Measurements from ENCODE around the gene RUFY1. TPM values are rescaled to one million over a fixed set of nuclear protein-coding genes. Genes with fewer than 3 reads are reported as not detected.

The RUFY1 gene
- total and polyA plus RNA-seq, 10 of the 15 experiments (the other 5 are each of a cell fraction or from before 2014, with no cell fraction given): 5.7 to 36.3 (median 24.5) TPM

DNA sequence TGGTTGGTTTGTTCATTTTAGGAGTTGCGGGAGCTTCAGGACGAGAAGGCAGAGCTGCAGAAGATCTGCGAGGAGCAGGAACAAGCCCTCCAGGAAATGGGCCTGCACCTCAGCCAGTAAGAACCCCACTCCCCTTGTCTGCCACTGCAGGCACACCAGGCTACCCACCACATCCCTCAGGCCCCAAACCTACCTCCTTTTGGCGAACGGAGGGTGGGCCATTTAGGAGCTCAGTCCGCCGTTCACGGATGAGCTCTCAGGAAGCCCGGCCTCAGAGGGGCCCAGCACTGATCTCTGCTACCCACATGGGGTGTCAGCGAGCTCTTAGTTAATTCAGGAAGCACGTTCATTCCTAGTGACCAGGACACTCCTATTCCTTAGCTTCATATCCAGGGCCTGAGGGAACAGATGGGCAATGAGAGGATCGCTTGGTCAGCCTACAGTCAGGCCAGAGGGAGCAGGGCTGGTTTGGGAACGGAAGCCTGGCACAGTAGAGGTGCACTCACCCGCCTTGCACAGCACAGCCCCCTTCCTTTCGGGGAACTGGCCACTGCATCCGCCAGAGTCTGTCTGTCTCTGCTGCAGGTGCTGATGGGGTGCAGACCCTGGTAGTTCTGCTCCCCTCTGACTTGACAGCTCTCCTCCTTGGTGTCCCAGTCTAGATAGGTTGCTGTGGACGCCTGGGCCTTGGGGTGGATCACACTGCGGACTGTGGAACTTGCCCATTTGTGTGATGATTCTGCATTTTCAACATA lies 51.7 kb downstream of the RUFY1 start:
- no peak overlapping the region for H3K27ac ChIP-seq (ENCODE audit: control insufficient read depth, insufficient read depth)
- RAD21 ChIA-PET (ENCODE audit: unreplicated experiment): no interaction called here
- CTCF ChIA-PET: no interaction called here
- intact Hi-C loops (cut with micrococcal nuclease; ENCODE audit: unreplicated experiment) (no loop called here), in situ Hi-C loops (cut with MboI) (no loop called here)
- BruUV-seq (replicated peaks): no TSS peak
- POLR2A ChIA-PET: no interaction called here
- no peaks in the 10 kb centered on the region for H3K9me3 ChIP-seq (replicated peaks; ENCODE audit: control insufficient read depth, insufficient read depth, low read length)
- no peaks in the 10 kb centered on the region for H4K20me1 ChIP-seq (ENCODE audit: control insufficient read depth, insufficient read depth)
- H2AFZ ChIP-seq (ENCODE audit: control insufficient read depth, low read depth, low read length): no peak overlapping the region
- no peaks in the 10 kb centered on the region for H3K4me1 ChIP-seq (ENCODE audit: control insufficient read depth, insufficient read depth, low read length)
- no peaks in the 10 kb centered on the region for H3K27me3 ChIP-seq (replicated peaks in 1 of 2; ENCODE audit: control insufficient read depth in 2 of 2, insufficient read depth in 2 of 2, low read length in 1 of 2)
- SMC1A ChIA-PET (ENCODE audit: uncharacterized antibody, unreplicated experiment): no interaction called here
- H3K9ac ChIP-seq (ENCODE audit: control insufficient read depth, insufficient read depth, low read length): no peak overlapping the region
- DNase-seq (ENCODE audit: low read depth, low spot score) (no peak), ATAC-seq (no peak), FAIRE-seq (no peak)
- WGBS (ENCODE audit: insufficient coverage, insufficient replicate concordance, low lambda C conversion rate, missing lambda C conversion rate): 91% methylated on average over 18 of the region's 18 CpGs
- H3K79me2 ChIP-seq (ENCODE audit: control insufficient read depth, insufficient read depth, low read length): no peaks in the 10 kb centered on the region
- no peak overlapping the region for H3K4me2 ChIP-seq (ENCODE audit: control insufficient read depth, insufficient read depth)
- no peak for TF ChIP-seq NRF1 (conservative IDR thresholded peaks at IDR 0.05; ENCODE audit: low read depth, low read length)
- TF ChIP-seq ESRRA (IDR thresholded peaks at IDR 0.05; ENCODE audit: low read length): no peak
- TF ChIP-seq NR2C2 (IDR thresholded peaks at IDR 0.05; ENCODE audit: borderline replicate concordance, control insufficient read depth, insufficient read length, low read depth): no peak
- no peak for TF ChIP-seq PAX8 (IDR thresholded peaks at IDR 0.05)
- no peak for TF ChIP-seq SREBF2 (IDR thresholded peaks at IDR 0.05; ENCODE audit: low read length)
- H3K4me3 ChIP-seq: no peak overlapping the region
- H3K36me3 ChIP-seq (ENCODE audit: control insufficient read depth in 2 of 2, insufficient read depth in 2 of 2, low read length in 1 of 2): peaks cover 3 to 19% of the 10 kb centered on the region in 2 experiments

DNA sequence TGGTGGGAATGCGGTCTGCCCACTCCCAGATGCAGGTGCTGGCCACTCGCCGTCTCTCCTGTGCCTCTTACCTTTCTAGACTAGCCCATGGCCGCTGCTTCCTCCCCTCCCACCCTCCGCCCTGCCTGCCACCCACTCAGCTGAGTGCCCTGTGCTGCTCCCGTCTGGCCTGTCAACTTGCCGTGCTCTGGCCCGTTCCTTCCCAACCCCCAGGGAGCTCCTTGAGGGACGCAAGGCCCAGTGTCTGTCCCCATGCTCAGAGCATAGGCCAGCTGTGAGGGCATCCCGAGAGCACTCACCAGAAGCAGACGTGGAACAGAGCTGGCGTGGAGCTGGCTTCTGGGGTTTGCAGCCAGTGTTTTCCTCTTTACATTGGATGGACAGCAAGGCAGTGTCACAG lies 53.0 kb downstream of the RUFY1 start:
- ATAC-seq (no peak), FAIRE-seq (no peak), DNase-seq (ENCODE audit: low read depth, low spot score) (no peak)
- Histone ChIP-seq H3K4me2 (ENCODE audit: control insufficient read depth, insufficient read depth) (no peak overlapping the region), H3K4me1 (ENCODE audit: control insufficient read depth, insufficient read depth, low read length) (no peaks in the 10 kb centered on the region), H3K79me2 (ENCODE audit: control insufficient read depth, insufficient read depth, low read length) (no peaks in the 10 kb centered on the region), H3K9ac (ENCODE audit: control insufficient read depth, insufficient read depth, low read length) (no peak overlapping the region), H3K27ac (ENCODE audit: control insufficient read depth, insufficient read depth) (no peak overlapping the region), H4K20me1 (ENCODE audit: control insufficient read depth, insufficient read depth) (no peaks in the 10 kb centered on the region), H3K4me3 (no peak overlapping the region), H2AFZ (ENCODE audit: control insufficient read depth, low read depth, low read length) (no peak overlapping the region), H3K36me3 (ENCODE audit: control insufficient read depth in 2 of 2, insufficient read depth in 2 of 2, low read length in 1 of 2) (peaks cover 0 to 19% of the 10 kb centered on the region in 2 experiments), H3K9me3 (replicated peaks; ENCODE audit: control insufficient read depth, insufficient read depth, low read length) (no peaks in the 10 kb centered on the region), H3K27me3 (replicated peaks in 1 of 2; ENCODE audit: control insufficient read depth in 2 of 2, insufficient read depth in 2 of 2, low read length in 1 of 2) (no peaks in the 10 kb centered on the region)
- ChIA-PET POLR2A (interaction anchor here (0.9 kb wide), 1 partner anchor 11 kb away, joined by 6 read pairs; no protein-coding TSS in a partner anchor), CTCF (no interaction called here), SMC1A (ENCODE audit: uncharacterized antibody, unreplicated experiment) (no interaction called here), RAD21 (ENCODE audit: unreplicated experiment) (no interaction called here)
- BruUV-seq (replicated peaks): no TSS peak
- 91% methylated on average over 10 of the region's 12 CpGs for WGBS (ENCODE audit: insufficient coverage, insufficient replicate concordance, low lambda C conversion rate, missing lambda C conversion rate)
- in situ Hi-C loops (cut with MboI): no loop called here
- intact Hi-C loops (cut with micrococcal nuclease; ENCODE audit: unreplicated experiment): no loop called here
- TF ChIP-seq, protein P1, sequence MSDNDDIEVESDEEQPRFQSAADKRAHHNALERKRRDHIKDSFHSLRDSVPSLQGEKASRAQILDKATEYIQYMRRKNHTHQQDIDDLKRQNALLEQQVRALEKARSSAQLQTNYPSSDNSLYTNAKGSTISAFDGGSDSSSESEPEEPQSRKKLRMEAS (IDR thresholded peaks at IDR 0.05; ENCODE audit: low read depth, low read length): no peak
- TF ChIP-seq, protein P2, sequence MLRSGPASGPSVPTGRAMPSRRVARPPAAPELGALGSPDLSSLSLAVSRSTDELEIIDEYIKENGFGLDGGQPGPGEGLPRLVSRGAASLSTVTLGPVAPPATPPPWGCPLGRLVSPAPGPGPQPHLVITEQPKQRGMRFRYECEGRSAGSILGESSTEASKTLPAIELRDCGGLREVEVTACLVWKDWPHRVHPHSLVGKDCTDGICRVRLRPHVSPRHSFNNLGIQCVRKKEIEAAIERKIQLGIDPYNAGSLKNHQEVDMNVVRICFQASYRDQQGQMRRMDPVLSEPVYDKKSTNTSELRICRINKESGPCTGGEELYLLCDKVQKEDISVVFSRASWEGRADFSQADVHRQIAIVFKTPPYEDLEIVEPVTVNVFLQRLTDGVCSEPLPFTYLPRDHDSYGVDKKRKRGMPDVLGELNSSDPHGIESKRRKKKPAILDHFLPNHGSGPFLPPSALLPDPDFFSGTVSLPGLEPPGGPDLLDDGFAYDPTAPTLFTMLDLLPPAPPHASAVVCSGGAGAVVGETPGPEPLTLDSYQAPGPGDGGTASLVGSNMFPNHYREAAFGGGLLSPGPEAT (IDR thresholded peaks at IDR 0.05; ENCODE audit: low read depth): no peak
- TF ChIP-seq, protein P3, sequence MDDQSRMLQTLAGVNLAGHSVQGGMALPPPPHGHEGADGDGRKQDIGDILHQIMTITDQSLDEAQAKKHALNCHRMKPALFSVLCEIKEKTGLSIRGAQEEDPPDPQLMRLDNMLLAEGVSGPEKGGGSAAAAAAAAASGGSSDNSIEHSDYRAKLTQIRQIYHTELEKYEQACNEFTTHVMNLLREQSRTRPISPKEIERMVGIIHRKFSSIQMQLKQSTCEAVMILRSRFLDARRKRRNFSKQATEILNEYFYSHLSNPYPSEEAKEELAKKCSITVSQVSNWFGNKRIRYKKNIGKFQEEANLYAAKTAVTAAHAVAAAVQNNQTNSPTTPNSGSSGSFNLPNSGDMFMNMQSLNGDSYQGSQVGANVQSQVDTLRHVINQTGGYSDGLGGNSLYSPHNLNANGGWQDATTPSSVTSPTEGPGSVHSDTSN (IDR thresholded peaks at IDR 0.05; ENCODE audit: insufficient replicate concordance, low read depth, low read length): no peak
- TF ChIP-seq FOXM1 (IDR thresholded peaks at IDR 0.05; ENCODE audit: low read depth, low read length): no peak
- TF ChIP-seq BCL11A (IDR thresholded peaks at IDR 0.05; ENCODE audit: low read depth, low read length): no peak
- TF ChIP-seq ZNF384 (IDR thresholded peaks at IDR 0.05; ENCODE audit: borderline replicate concordance, low read depth, low read length): no peak
- TF ChIP-seq MYB (IDR thresholded peaks at IDR 0.05; ENCODE audit: borderline replicate concordance, low read depth, low read length): no peak
- no peak for TF ChIP-seq NR2C1 (IDR thresholded peaks at IDR 0.05)
- no peak for TF ChIP-seq BHLHE40 (IDR thresholded peaks at IDR 0.05; ENCODE audit: borderline replicate concordance in 1 of 2, low read depth in 2 of 2, low read length in 1 of 2)

Data from GM12878 (cell line).